Transverse colon (tissue), 4 donors: Measurements from ENCODE around the gene LAMB4.

Experiments used
- CTCF ChIP-seq, 5 experiments: fragments of 200-600 bp in 3 of 5; fragments of 450-650 bp in 2 of 5; sonication (generic) in 3 of 5; IDR thresholded peaks; 1 replicate in 2 of 5; 2 replicates in 3 of 5; pipeline ENCODE4 v1.5.1; 2016 to 2017; ENCODE audit warnings: antibody characterized with exemption in 5 of 5, inconsistent platforms in 3 of 5, mild to moderate bottlenecking in 2 of 5, moderate library complexity in 1 of 5
- POLR2AphosphoS5 ChIP-seq, 3 donors: sonication (generic); formaldehyde crosslinking; IDR thresholded peaks; one replicate each; pipeline ENCODE4 v1.6.1; 2016; ENCODE audit warnings: antibody characterized with exemption in 3 of 3

- no peak for TF ChIP-seq POLR2AphosphoS5 (IDR thresholded peaks at IDR 0.05)
- no peak for TF ChIP-seq CTCF (IDR thresholded peaks at IDR 0.05)
Observed at GRCh38 chr7:108178398-108178797, 48.2 kb upstream of the LAMB4 start.
